ENCODE data around the gene VAPB.

Gene VAPB

DNA sequence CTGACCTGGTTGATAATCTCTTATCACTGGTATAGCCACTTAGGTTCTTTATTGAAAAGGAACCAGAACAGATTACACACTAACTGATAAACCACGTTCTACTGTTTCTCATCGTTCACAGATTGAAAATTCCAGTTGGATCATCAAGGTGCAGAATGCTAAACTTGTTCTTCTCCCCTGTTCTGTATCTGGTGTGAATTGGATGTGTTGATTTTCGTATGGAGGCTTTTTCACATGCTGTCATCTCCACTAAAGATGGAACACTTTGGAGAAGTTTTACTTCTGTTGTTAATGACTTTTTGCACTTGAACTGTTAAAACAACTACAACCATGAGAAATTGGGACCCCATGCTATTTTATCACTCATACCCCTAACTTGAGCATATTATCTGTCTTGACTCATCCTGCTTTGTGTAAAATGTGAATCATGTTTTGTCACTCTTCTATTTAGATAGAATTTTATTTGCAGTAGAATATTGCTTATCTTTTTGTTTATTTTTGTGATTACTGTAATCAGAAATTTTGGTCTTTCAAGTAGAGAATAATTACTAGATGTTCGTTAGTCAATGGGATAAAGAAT is 17.5 kb downstream of the VAPB start:
- no peak for TF ChIP-seq GABPA (IDR thresholded peaks at IDR 0.05; ENCODE audit: low read depth)
- TF ChIP-seq POLR2AphosphoS5 (IDR thresholded peaks at IDR 0.05; ENCODE audit: low read depth), result no peak
- no peak for TF ChIP-seq SPI1 (IDR thresholded peaks at IDR 0.05; ENCODE audit: borderline replicate concordance, low read depth)
- TF ChIP-seq, protein P1, sequence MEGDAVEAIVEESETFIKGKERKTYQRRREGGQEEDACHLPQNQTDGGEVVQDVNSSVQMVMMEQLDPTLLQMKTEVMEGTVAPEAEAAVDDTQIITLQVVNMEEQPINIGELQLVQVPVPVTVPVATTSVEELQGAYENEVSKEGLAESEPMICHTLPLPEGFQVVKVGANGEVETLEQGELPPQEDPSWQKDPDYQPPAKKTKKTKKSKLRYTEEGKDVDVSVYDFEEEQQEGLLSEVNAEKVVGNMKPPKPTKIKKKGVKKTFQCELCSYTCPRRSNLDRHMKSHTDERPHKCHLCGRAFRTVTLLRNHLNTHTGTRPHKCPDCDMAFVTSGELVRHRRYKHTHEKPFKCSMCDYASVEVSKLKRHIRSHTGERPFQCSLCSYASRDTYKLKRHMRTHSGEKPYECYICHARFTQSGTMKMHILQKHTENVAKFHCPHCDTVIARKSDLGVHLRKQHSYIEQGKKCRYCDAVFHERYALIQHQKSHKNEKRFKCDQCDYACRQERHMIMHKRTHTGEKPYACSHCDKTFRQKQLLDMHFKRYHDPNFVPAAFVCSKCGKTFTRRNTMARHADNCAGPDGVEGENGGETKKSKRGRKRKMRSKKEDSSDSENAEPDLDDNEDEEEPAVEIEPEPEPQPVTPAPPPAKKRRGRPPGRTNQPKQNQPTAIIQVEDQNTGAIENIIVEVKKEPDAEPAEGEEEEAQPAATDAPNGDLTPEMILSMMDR (IDR thresholded peaks at IDR 0.05; ENCODE audit: insufficient read depth, low read length), result no peak
- TF ChIP-seq, protein P2, sequence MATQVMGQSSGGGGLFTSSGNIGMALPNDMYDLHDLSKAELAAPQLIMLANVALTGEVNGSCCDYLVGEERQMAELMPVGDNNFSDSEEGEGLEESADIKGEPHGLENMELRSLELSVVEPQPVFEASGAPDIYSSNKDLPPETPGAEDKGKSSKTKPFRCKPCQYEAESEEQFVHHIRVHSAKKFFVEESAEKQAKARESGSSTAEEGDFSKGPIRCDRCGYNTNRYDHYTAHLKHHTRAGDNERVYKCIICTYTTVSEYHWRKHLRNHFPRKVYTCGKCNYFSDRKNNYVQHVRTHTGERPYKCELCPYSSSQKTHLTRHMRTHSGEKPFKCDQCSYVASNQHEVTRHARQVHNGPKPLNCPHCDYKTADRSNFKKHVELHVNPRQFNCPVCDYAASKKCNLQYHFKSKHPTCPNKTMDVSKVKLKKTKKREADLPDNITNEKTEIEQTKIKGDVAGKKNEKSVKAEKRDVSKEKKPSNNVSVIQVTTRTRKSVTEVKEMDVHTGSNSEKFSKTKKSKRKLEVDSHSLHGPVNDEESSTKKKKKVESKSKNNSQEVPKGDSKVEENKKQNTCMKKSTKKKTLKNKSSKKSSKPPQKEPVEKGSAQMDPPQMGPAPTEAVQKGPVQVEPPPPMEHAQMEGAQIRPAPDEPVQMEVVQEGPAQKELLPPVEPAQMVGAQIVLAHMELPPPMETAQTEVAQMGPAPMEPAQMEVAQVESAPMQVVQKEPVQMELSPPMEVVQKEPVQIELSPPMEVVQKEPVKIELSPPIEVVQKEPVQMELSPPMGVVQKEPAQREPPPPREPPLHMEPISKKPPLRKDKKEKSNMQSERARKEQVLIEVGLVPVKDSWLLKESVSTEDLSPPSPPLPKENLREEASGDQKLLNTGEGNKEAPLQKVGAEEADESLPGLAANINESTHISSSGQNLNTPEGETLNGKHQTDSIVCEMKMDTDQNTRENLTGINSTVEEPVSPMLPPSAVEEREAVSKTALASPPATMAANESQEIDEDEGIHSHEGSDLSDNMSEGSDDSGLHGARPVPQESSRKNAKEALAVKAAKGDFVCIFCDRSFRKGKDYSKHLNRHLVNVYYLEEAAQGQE (IDR thresholded peaks at IDR 0.05; ENCODE audit: insufficient replicate concordance, low read depth), result no peak
- H3K27me3 ChIP-seq (ENCODE audit: insufficient read depth, poor library complexity, severe bottlenecking), result no peaks in the 10 kb centered on the region
- no peak overlapping the region for H3K27ac ChIP-seq (replicated peaks)
- H3K4me3 ChIP-seq (replicated peaks; ENCODE audit: insufficient read depth, low read length), result no peak overlapping the region
- no peak for DNase-seq (ENCODE audit: low read depth in 1 of 2, low spot score in 1 of 2)

DNA sequence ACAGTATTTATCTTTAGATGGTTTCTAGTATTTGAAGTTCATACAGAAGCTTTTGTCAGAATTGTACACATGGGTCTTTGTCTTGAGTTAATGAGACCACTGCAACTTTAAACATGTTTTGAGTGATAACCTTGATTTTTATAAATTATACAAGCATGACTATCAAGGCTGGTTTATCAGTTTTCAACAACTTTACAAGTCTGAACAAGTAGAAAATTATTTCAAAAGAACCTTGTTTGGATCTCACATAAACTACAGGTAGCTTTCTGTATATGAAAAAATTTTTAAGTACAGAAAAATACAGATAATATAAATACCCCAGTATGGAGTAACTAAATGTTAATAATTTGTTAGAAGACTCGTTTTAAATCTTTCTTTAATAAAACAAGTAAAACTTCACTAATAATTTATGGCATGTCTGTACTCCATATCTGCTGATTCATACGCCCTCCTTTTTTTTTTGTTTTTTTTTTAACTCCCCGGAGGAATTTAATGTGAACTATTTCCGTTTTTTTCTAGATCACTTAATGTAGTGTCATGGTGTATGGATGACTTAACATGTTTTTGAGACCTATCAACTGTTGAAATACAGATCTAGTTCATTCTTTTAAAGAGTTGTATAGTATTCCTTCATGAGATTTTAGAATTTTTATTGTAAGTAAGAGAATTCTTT is 18.3 kb downstream of the VAPB start:
- TF ChIP-seq GABPA (IDR thresholded peaks at IDR 0.05; ENCODE audit: low read depth) (no peak), POLR2AphosphoS5 (IDR thresholded peaks at IDR 0.05; ENCODE audit: low read depth) (no peak), SPI1 (IDR thresholded peaks at IDR 0.05; ENCODE audit: borderline replicate concordance, low read depth) (no peak)
- TF ChIP-seq, protein P1 (IDR thresholded peaks at IDR 0.05; ENCODE audit: insufficient read depth, low read length), result no peak
- TF ChIP-seq, protein P2 (IDR thresholded peaks at IDR 0.05; ENCODE audit: insufficient replicate concordance, low read depth), result no peak
- no peak for DNase-seq (ENCODE audit: low read depth in 1 of 2, low spot score in 1 of 2)
- Histone ChIP-seq H3K4me3 (replicated peaks; ENCODE audit: insufficient read depth, low read length) (no peak overlapping the region), H3K27ac (replicated peaks) (0 out of 2 replicates have a peak overlapping the region, but pooled peaks have one; percentile 16), H3K27me3 (ENCODE audit: insufficient read depth, poor library complexity, severe bottlenecking) (no peaks in the 10 kb centered on the region)

DNA sequence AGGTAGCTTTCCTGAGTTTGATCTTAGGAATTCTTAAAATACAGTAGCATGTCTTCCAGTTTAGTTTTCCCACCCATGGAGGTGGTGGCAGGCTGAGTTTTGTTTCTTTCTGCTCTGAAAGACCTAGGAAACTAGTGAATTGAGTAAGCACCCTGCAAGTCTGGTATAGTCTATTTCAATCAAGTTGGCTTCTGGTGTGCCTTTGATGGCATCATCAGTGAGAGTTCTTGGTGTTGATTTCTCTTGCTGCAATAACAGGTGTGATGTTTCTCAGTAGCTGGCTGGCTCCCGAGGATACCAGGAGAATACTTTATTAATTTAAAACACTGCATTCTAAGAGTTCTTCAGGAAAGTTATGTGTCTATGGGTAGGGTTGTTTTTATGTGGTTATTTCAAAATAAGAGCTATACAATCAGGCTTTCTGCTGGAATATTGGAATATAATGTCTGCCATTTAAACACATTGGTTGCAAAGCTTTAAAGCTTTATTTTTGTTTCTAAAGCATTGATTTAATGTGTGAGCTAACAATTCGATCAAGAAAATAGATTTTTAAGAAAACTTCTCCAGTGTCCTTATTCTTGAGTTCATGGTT is 19.0 kb downstream of the VAPB start:
- Histone ChIP-seq H3K27me3 (ENCODE audit: insufficient read depth, poor library complexity, severe bottlenecking) (no peaks in the 10 kb centered on the region), H3K27ac (replicated peaks) (0 out of 2 replicates have a peak overlapping the region, but pooled peaks have one; percentile 12), H3K4me3 (replicated peaks; ENCODE audit: insufficient read depth, low read length) (no peak overlapping the region)
- TF ChIP-seq, protein P1 (IDR thresholded peaks at IDR 0.05; ENCODE audit: insufficient read depth, low read length), result no peak
- TF ChIP-seq POLR2AphosphoS5 (IDR thresholded peaks at IDR 0.05; ENCODE audit: low read depth) (no peak), SPI1 (IDR thresholded peaks at IDR 0.05; ENCODE audit: borderline replicate concordance, low read depth) (no peak), GABPA (IDR thresholded peaks at IDR 0.05; ENCODE audit: low read depth) (no peak)
- TF ChIP-seq, protein P2 (IDR thresholded peaks at IDR 0.05; ENCODE audit: insufficient replicate concordance, low read depth), result no peak
- DNase-seq (ENCODE audit: low read depth in 1 of 2, low spot score in 1 of 2), result no peak
